ENCODE measurements around the gene ATG9A.

GRCh38 chr2:219175486-219175885, 54.0 kb downstream of the ATG9A start:
- no peak for TF ChIP-seq EZH2 (IDR thresholded peaks at IDR 0.05)
- no peak for TF ChIP-seq FOXP2 (optimal IDR thresholded peaks at IDR 0.05; ENCODE audit: control extremely low read depth, extremely low read length, insufficient read depth)

Data from SK-N-MC (cell line).